ENCODE data around the gene MAF.

The MAF gene

DNA sequence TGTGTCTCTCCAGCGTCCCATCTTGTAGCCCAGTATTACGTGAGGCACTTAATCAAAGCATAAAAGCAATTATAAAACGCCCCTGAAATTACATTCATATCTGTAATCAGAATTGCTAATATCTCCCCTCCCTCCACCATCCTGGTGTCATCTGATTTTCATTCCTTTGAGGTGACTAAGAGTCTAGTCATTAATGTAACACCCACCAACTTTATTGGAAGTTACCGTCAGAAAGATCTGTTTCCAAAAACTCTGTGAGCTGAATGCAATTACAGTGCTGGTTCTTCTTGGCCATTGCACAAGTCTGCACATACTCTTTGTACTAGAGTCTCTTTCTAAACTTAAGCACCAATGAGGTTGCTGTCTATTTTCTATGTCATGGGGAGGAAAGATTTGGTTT, 12.5 kb upstream of the MAF start:
- WGBS, 2 experiments (ENCODE audit: insufficient coverage in 2 of 2): 86 to 97% methylated on average over 3 to 4 of the region's 4 CpGs
- H3K4me3 ChIP-seq (ENCODE audit: extremely low read depth, insufficient read depth, low read length, poor library complexity, severe bottlenecking): no peak overlapping the region

DNA sequence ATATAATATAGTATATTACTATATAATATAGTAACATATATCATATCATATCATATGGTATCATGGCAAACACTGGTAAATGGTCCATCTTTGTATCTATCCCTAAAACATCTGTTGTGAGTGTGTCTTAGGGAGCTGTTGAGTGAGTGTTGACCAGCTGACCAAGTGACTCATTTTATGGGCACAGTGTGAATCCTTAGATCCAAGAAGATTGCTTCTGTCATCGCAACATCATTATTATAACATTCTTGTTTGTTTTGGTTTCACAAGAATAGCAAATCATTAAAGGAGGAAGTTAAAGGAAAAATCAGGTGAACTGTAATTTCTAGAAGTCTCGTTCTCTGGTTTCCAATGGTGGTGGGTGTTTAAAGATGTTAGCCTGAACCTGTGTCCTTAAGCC, 11.7 kb upstream of the MAF start:
- H3K4me1 ChIP-seq (ENCODE audit: control insufficient read depth, insufficient read depth, low read length, poor library complexity, severe bottlenecking): peaks cover 23% of the 10 kb centered on the region
- 100% methylated on average over 1 of the region's 2 CpGs; no CpG with 5 or more reads in 1 of the 2 experiments for WGBS, 2 experiments (ENCODE audit: insufficient coverage in 2 of 2)
- no peaks in the 10 kb centered on the region for H3K9me3 ChIP-seq (ENCODE audit: control insufficient read depth, low read length)
- no peaks in the 10 kb centered on the region for H3K36me3 ChIP-seq (ENCODE audit: control insufficient read depth, insufficient read depth, low read length)
- no peak overlapping the region for H3K27ac ChIP-seq (ENCODE audit: low read depth, low read length, severe bottlenecking)
- H3K4me3 ChIP-seq (ENCODE audit: extremely low read depth, insufficient read depth, low read length, poor library complexity, severe bottlenecking): no peak overlapping the region

More for the DNA sequence above, 12.5 kb upstream of the MAF start:
- H3K4me1 ChIP-seq (ENCODE audit: control insufficient read depth, insufficient read depth, low read length, poor library complexity, severe bottlenecking): peaks cover 15% of the 10 kb centered on the region
- H3K27ac ChIP-seq (ENCODE audit: low read depth, low read length, severe bottlenecking): no peak overlapping the region
- no peaks in the 10 kb centered on the region for H3K36me3 ChIP-seq (ENCODE audit: control insufficient read depth, insufficient read depth, low read length)
- no peaks in the 10 kb centered on the region for H3K9me3 ChIP-seq (ENCODE audit: control insufficient read depth, low read length)

DNA sequence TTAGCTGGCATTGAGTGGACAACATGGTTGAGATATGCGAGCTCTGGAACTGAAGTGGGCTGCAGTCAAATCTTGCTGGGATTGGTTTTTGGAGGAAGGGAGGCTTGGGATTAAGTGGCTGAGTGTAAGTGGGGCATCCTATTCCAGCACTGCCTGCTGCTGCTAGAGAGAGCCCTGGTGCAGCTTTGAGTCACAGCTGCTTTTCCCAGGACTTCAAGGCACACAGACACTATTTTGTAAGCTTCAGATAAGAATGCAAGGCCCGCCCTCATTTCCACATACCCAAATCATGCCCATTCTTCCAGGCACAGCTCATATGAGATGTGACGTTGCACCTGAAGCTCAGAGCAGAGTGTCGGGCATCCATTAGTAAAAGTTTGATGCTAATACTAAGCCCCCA, 10.2 kb upstream of the MAF start:
- no peaks in the 10 kb centered on the region for H3K9me3 ChIP-seq (ENCODE audit: control insufficient read depth, low read length)
- 90% methylated on average over 2 to 3 of the region's 4 CpGs for WGBS, 2 experiments (ENCODE audit: insufficient coverage in 2 of 2)
- no peak overlapping the region for H3K27ac ChIP-seq (ENCODE audit: low read depth, low read length, severe bottlenecking)
- no peak overlapping the region for H3K4me3 ChIP-seq (ENCODE audit: extremely low read depth, insufficient read depth, low read length, poor library complexity, severe bottlenecking)
- no peaks in the 10 kb centered on the region for H3K36me3 ChIP-seq (ENCODE audit: control insufficient read depth, insufficient read depth, low read length)
- H3K4me1 ChIP-seq (ENCODE audit: control insufficient read depth, insufficient read depth, low read length, poor library complexity, severe bottlenecking): peaks cover 34% of the 10 kb centered on the region

DNA sequence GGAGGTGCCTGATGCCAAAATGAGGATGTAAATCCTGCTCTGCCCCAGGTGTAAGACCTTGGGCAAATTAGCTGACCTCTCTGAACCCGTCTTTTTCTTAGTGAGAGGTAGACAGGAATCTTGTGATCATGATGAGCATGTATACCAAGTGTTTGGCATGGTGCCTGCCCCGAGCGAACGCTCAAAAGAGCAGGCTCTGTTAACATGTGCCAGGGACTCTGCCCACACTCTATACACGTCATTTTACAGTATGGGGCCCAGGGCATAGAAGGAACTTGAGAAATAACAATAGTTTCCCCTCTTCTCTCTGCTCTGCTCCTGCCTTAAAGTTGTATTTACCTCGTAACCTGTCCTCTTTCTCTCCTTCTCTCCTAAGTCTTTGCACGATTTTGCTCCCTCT, 9.3 kb upstream of the MAF start:
- Histone ChIP-seq H3K9me3 (ENCODE audit: control insufficient read depth, low read length) (no peaks in the 10 kb centered on the region), H3K4me3 (ENCODE audit: extremely low read depth, insufficient read depth, low read length, poor library complexity, severe bottlenecking) (no peak overlapping the region), H3K36me3 (ENCODE audit: control insufficient read depth, insufficient read depth, low read length) (no peaks in the 10 kb centered on the region), H3K4me1 (ENCODE audit: control insufficient read depth, insufficient read depth, low read length, poor library complexity, severe bottlenecking) (peaks cover 40% of the 10 kb centered on the region), H3K27ac (ENCODE audit: low read depth, low read length, severe bottlenecking) (no peak overlapping the region)
- WGBS, 2 experiments (ENCODE audit: insufficient coverage in 2 of 2): 85 to 91% methylated on average over 5 to 7 of the region's 7 CpGs

DNA sequence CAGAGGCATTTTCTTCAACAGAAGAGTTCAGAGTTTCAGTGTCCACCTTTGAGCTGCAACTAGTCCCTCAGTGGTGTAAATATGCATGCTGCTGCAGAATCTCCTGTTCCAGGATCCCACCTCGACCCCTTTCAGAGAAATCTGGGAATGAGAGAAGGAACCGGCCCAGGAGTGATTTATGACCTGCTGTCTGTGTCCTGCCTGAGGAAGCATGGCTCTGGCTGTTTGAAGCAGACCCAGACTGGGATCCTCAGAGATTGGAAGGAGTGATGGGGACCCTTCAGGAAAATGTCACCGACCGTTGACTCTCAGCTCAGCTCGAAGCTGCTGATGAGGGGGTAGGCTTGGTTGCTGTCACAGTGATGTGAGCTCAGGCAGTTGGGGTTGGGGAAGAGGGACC, 8.4 kb upstream of the MAF start:
- H3K27ac ChIP-seq (ENCODE audit: low read depth, low read length, severe bottlenecking): no peak overlapping the region
- H3K36me3 ChIP-seq (ENCODE audit: control insufficient read depth, insufficient read depth, low read length): no peaks in the 10 kb centered on the region
- peaks cover 40% of the 10 kb centered on the region for H3K4me1 ChIP-seq (ENCODE audit: control insufficient read depth, insufficient read depth, low read length, poor library complexity, severe bottlenecking)
- WGBS, 2 experiments (ENCODE audit: insufficient coverage in 2 of 2): 72 to 84% methylated on average over 3 to 5 of the region's 5 CpGs
- no peak overlapping the region for H3K4me3 ChIP-seq (ENCODE audit: extremely low read depth, insufficient read depth, low read length, poor library complexity, severe bottlenecking)
- no peaks in the 10 kb centered on the region for H3K9me3 ChIP-seq (ENCODE audit: control insufficient read depth, low read length)

DNA sequence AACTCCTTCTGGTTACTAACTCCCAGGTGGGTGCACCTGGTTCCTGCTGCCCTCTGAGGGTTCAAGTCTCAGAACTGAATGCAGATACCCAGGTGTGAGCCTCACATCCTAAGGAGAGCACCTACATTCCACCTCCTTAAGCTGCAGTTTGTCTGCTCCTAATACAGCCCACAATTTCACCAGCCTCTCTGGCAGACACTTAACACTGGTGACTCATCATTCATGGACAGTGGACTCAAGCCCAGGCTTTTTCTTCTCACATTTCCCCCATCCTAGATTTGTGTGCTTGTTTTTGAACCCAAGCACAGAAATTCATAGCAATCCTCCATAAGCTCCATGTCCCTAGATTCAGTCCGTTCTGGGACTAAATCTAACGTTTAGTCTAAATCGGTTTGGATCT, 7.0 kb upstream of the MAF start:
- no peaks in the 10 kb centered on the region for H3K9me3 ChIP-seq (ENCODE audit: control insufficient read depth, low read length)
- 83% methylated on average over 3 of the region's 3 CpGs; no CpG with 5 or more reads in 1 of the 2 experiments for WGBS, 2 experiments (ENCODE audit: insufficient coverage in 2 of 2)
- peaks cover 40% of the 10 kb centered on the region for H3K4me1 ChIP-seq (ENCODE audit: control insufficient read depth, insufficient read depth, low read length, poor library complexity, severe bottlenecking)
- H3K36me3 ChIP-seq (ENCODE audit: control insufficient read depth, insufficient read depth, low read length): no peaks in the 10 kb centered on the region
- H3K4me3 ChIP-seq (ENCODE audit: extremely low read depth, insufficient read depth, low read length, poor library complexity, severe bottlenecking): no peak overlapping the region
- H3K27ac ChIP-seq (ENCODE audit: low read depth, low read length, severe bottlenecking): no peak overlapping the region

DNA sequence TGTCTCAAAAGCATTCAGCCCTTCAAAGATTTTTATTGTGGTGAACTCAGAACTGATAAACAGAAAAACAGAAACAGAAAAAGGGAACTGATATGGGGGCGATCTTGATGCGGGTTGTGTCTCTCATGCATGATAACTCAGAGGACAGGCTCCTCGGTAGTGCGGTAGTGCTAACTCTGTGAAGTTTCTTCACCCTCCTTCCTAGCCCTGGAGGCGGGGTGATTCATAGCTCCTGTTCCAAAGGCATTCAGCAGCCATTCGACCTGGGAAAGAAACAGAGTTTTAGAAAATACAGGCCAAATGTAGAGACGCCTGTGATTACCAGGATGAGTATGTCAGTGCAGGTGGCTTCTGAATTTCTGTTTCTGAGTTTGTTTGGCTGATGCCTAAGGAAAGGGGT, 5.5 kb upstream of the MAF start:
- Histone ChIP-seq H3K4me1 (ENCODE audit: control insufficient read depth, insufficient read depth, low read length, poor library complexity, severe bottlenecking) (peaks cover 40% of the 10 kb centered on the region), H3K4me3 (ENCODE audit: extremely low read depth, insufficient read depth, low read length, poor library complexity, severe bottlenecking) (no peak overlapping the region), H3K27ac (ENCODE audit: low read depth, low read length, severe bottlenecking) (no peak overlapping the region), H3K36me3 (ENCODE audit: control insufficient read depth, insufficient read depth, low read length) (no peaks in the 10 kb centered on the region), H3K9me3 (ENCODE audit: control insufficient read depth, low read length) (no peaks in the 10 kb centered on the region)
- WGBS, 2 experiments (ENCODE audit: insufficient coverage in 2 of 2): 27 to 67% methylated on average over 3 to 7 of the region's 7 CpGs

DNA sequence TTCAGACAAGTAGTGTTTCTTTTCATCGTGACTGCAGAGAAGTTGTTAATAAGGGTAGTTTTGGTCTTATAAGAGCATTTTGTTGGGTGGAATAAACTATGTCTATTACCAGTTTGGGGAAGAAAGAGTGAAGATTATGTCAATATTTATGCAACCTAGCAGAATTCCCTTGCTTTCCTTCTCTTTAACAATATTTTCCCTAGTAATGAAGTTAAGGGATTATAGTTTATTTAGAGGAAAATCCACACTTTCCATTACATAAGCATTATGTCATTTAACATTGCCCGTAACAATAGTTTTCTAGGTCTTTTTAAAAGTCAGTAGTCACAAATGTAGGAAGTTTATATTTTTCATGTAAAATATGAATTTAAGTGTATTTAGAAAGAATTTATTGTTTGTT, 2.5 kb upstream of the MAF start:
- no peak overlapping the region for H3K27ac ChIP-seq (ENCODE audit: low read depth, low read length, severe bottlenecking)
- no peaks in the 10 kb centered on the region for H3K9me3 ChIP-seq (ENCODE audit: control insufficient read depth, low read length)
- no peaks in the 10 kb centered on the region for H3K36me3 ChIP-seq (ENCODE audit: control insufficient read depth, insufficient read depth, low read length)
- WGBS, 2 experiments (ENCODE audit: insufficient coverage in 2 of 2): 67 to 89% methylated on average over 1 of the region's 2 CpGs
- peaks cover 25% of the 10 kb centered on the region for H3K4me1 ChIP-seq (ENCODE audit: control insufficient read depth, insufficient read depth, low read length, poor library complexity, severe bottlenecking)
- H3K4me3 ChIP-seq (ENCODE audit: extremely low read depth, insufficient read depth, low read length, poor library complexity, severe bottlenecking): no peak overlapping the region

DNA sequence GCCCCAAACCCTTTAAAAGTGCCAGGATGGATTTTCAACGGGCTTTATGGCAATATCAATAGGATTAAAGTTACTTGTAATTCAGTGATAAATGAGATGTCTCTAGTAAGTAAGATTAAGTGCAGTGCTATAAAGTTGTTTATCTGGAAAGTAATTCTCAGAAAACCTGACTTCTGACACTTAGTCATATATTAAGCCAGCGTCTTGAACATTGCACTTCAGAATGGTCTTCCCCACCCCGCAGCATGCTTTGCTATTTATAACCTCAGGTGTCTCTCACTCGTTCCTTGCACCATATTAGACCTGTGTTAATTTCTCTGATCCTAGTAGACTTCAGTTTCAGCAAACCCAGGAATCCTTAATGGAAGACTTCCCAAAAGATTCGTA, 2.1 kb upstream of the MAF start:
- peaks cover 20% of the 10 kb centered on the region for H3K4me1 ChIP-seq (ENCODE audit: control insufficient read depth, insufficient read depth, low read length, poor library complexity, severe bottlenecking)
- WGBS, 2 experiments (ENCODE audit: insufficient coverage in 2 of 2): 45 to 82% methylated on average over 4 of the region's 5 CpGs
- no peak overlapping the region for H3K4me3 ChIP-seq (ENCODE audit: extremely low read depth, insufficient read depth, low read length, poor library complexity, severe bottlenecking)
- no peak overlapping the region for H3K27ac ChIP-seq (ENCODE audit: low read depth, low read length, severe bottlenecking)
- H3K9me3 ChIP-seq (ENCODE audit: control insufficient read depth, low read length): no peaks in the 10 kb centered on the region
- H3K36me3 ChIP-seq (ENCODE audit: control insufficient read depth, insufficient read depth, low read length): no peaks in the 10 kb centered on the region

DNA sequence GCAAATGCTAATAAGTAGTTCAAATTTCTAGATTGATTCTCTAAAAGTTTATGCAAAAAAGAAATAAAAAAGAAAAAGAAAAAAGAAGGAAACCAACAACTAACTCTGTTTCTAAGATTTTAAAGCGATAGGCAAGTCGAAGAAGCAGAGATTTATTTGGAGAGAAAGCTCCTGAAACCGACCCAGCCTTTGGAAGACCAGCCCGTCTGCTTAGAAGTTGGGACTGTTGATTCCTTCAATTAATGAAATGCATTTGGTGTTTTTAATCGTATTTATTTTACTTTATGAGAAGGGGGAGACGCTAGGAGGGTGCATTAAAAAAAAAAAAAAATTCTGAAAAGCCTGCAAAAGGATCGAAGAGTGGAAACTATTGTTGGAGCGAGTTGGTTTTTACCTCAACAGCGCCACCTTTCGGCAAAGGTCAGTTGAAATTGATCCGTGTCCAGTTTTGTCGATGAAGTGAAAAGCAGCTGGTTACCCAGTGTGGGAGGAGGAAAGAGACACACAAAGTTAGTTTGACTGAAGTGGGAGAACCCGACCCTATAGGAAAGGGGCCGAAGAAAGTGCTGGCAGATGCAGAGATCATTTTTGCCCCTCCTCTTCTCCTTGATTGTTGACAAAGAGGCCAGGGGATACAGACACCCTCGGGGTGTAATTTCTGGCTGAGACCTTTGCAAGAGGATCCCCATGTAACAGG, 1.5 kb upstream of the MAF start:
- peak overlapping the region; percentile 61 for H3K4me3 ChIP-seq (ENCODE audit: extremely low read depth, insufficient read depth, low read length, poor library complexity, severe bottlenecking)
- no peaks in the 10 kb centered on the region for H3K9me3 ChIP-seq (ENCODE audit: control insufficient read depth, low read length)
- no peak overlapping the region for H3K27ac ChIP-seq (ENCODE audit: low read depth, low read length, severe bottlenecking)
- H3K4me1 ChIP-seq (ENCODE audit: control insufficient read depth, insufficient read depth, low read length, poor library complexity, severe bottlenecking): peaks cover 16% of the 10 kb centered on the region
- 1 to 4% methylated on average over 11 to 15 of the region's 15 CpGs for WGBS, 2 experiments (ENCODE audit: insufficient coverage in 2 of 2)
- H3K36me3 ChIP-seq (ENCODE audit: control insufficient read depth, insufficient read depth, low read length): no peaks in the 10 kb centered on the region

DNA sequence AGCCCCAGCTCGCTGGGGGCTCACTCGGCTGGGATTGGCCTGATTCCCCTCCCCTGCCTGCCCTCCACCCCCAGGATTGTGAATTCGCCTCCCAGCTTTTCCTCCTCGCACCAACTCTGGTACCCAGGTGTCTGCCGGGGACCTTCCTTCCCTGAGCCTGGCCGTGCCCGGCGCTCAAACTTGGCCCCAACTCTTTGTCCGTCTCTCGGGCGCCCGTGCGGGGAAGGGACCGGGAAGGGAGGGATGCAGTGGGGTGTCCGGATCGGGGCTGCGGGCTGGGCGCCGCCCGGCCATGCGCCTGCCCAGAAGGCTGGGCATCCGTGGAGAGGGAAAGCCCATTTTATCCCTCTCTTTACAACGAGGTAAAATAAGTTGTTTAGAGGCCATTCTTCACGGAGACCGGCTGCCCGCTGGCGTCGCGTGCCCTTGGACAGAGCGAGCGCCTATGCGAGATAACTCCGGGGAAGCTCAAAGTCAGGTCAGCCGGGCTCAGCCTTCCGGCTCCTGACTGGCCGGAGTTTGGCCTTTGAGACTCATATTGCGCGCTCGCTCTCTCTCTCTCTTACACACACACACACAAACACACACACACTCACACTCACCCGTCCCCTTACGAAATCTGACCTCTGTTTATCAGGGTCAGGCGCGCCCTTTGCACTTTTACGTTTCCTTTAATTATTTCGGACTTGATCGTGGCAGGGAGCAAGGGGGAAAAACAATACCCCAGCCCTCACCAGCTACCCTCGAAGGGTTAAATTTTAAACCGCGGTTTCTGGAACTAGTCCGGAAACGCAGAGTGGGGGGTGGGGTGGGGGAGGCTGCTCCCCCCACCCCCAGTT, 774 bp upstream of the MAF start:
- H3K9me3 ChIP-seq (ENCODE audit: control insufficient read depth, low read length): no peaks in the 10 kb centered on the region
- peaks cover 10% of the 10 kb centered on the region for H3K4me1 ChIP-seq (ENCODE audit: control insufficient read depth, insufficient read depth, low read length, poor library complexity, severe bottlenecking)
- no peaks in the 10 kb centered on the region for H3K36me3 ChIP-seq (ENCODE audit: control insufficient read depth, insufficient read depth, low read length)
- WGBS, 2 experiments (ENCODE audit: insufficient coverage in 2 of 2): 0% methylated on average over 17 to 26 of the region's 51 CpGs
- H3K27ac ChIP-seq (ENCODE audit: low read depth, low read length, severe bottlenecking): peak overlapping the region; percentile 72
- peak overlapping the region; percentile 61 for H3K4me3 ChIP-seq (ENCODE audit: extremely low read depth, insufficient read depth, low read length, poor library complexity, severe bottlenecking)

All from mesodermal cell (in vitro differentiated cells).